Endothelial cell of hepatic sinusoid (primary cell): ENCODE measurements around the gene TMEM72.

Source experiments
- in situ Hi-C: cut with HindIII; loops from 2 replicates; pipeline ENCODE4 v1.10.0; 2017; ENCODE audit warnings: low sequenced_read_pairs

TMEM72 gene

GRCh38 chr10:44889834-44890233 is 21.3 kb upstream of the TMEM72 start:
- in situ Hi-C loops, result no loop called here

- in situ Hi-C loops, result no loop called here
Measured at GRCh38 chr10:44890696-44891563, 20.2 kb upstream of the TMEM72 start.

GRCh38 chr10:44891721-44892120 is 19.4 kb upstream of the TMEM72 start:
- in situ Hi-C loops, result no loop called here

- in situ Hi-C loops, result no loop called here
Measured at GRCh38 chr10:44893604-44894468, 17.3 kb upstream of the TMEM72 start.

GRCh38 chr10:44894691-44895090 is 16.4 kb upstream of the TMEM72 start:
- in situ Hi-C loops, result no loop called here

- in situ Hi-C loops, result no loop called here
Measured at GRCh38 chr10:44895280-44895679, 15.9 kb upstream of the TMEM72 start.

- in situ Hi-C loops, result no loop called here
Measured at GRCh38 chr10:44897049-44897448, 14.1 kb upstream of the TMEM72 start.

- in situ Hi-C loops, result no loop called here
Measured at GRCh38 chr10:44898665-44899064, 12.5 kb upstream of the TMEM72 start.

- in situ Hi-C loops, result no loop called here
Measured at GRCh38 chr10:44899450-44900080, 11.6 kb upstream of the TMEM72 start.

- in situ Hi-C loops, result no loop called here
Measured at GRCh38 chr10:44902941-44903545, 8.1 kb upstream of the TMEM72 start.

- in situ Hi-C loops, result no loop called here
Measured at GRCh38 chr10:44906486-44906885, 4.7 kb upstream of the TMEM72 start.

GRCh38 chr10:44907556-44907955 is 3.6 kb upstream of the TMEM72 start:
- in situ Hi-C loops, result no loop called here

- in situ Hi-C loops, result no loop called here
Measured at GRCh38 chr10:44908066-44908749, 2.9 kb upstream of the TMEM72 start.

- in situ Hi-C loops, result no loop called here
Measured at GRCh38 chr10:44908936-44909630, 2.1 kb upstream of the TMEM72 start.

GRCh38 chr10:44909910-44910309 is 1.2 kb upstream of the TMEM72 start:
- in situ Hi-C loops, result no loop called here

GRCh38 chr10:44910602-44911001 is 535 bp upstream of the TMEM72 start:
- in situ Hi-C loops, result no loop called here

GRCh38 chr10:44911951-44912350 is 814 bp downstream of the TMEM72 start:
- in situ Hi-C loops, result no loop called here

GRCh38 chr10:44913350-44914081 is 2.4 kb downstream of the TMEM72 start:
- in situ Hi-C loops, result no loop called here

- in situ Hi-C loops, result no loop called here
Measured at GRCh38 chr10:44914891-44915290, 3.8 kb downstream of the TMEM72 start.
